ENCODE results near the gene PIP5K1C. TPM values are rescaled to one million over a fixed set of nuclear protein-coding genes. Genes with fewer than 3 reads are reported as not detected.

PIP5K1C gene
- total RNA-seq, 1 donor from 2014 or later = 8.6 TPM

GRCh38 chr19:3730457-3730958 is 30.2 kb upstream of the PIP5K1C start:
- Histone ChIP-seq H3F3A (ENCODE audit: low read depth) (peaks cover 5% of the 10 kb centered on the region), H3K79me2 (ENCODE audit: low read depth) (no peaks in the 10 kb centered on the region), H3K4me3 (no peak overlapping the region), H4K20me1 (ENCODE audit: low read depth) (peaks cover 3% of the 10 kb centered on the region), H3K27ac (no peak overlapping the region), H3K36me3 (no peaks in the 10 kb centered on the region), H2AFZ (replicated peaks) (no peak overlapping the region), H3K4me1 (peaks cover 3% of the 10 kb centered on the region), H3K9ac (no peak overlapping the region), H3K4me2 (no peak overlapping the region), H3K27me3 (no peaks in the 10 kb centered on the region), H3K9me3 (ENCODE audit: low read depth) (no peaks in the 10 kb centered on the region)
- Mint-ChIP-seq H3K27ac (no peak overlapping the region), H3K4me1 (peaks cover 3% of the 10 kb centered on the region), H3K36me3 (no peaks in the 10 kb centered on the region), H3K9me3 (no peaks in the 10 kb centered on the region), H3K4me3 (no peak overlapping the region), H3K27me3 (ENCODE audit: insufficient read depth, low read depth) (peaks cover 7% of the 10 kb centered on the region)
- DNase-seq (ENCODE audit: low spot score) = no peak
- TF ChIP-seq EZH2phosphoT487 (IDR thresholded peaks at IDR 0.05) (no peak), EZH2 (IDR thresholded peaks at IDR 0.05) (no peak)

GRCh38 chr19:3725640-3726310 is 25.5 kb upstream of the PIP5K1C start:
- no peak overlapping the region for H2AFZ ChIP-seq (replicated peaks)
- no peaks in the 10 kb centered on the region for H3K36me3 ChIP-seq
- H3K4me1 ChIP-seq = peaks cover 34% of the 10 kb centered on the region
- no peak for TF ChIP-seq CTCF (IDR thresholded peaks at IDR 0.05)
- no peak for TF ChIP-seq EZH2phosphoT487 (IDR thresholded peaks at IDR 0.05)
- TF ChIP-seq EZH2 (IDR thresholded peaks at IDR 0.05) = no peak
- H3K9me3 ChIP-seq (ENCODE audit: low read depth) = no peaks in the 10 kb centered on the region
- no peaks in the 10 kb centered on the region for H3K9me3 Mint-ChIP-seq
- H3K36me3 Mint-ChIP-seq = no peaks in the 10 kb centered on the region
- peaks cover 22% of the 10 kb centered on the region for H3K27me3 Mint-ChIP-seq (ENCODE audit: insufficient read depth, low read depth)
- H3K27ac ChIP-seq = no peak overlapping the region
- no peak overlapping the region for H3K9ac ChIP-seq
- no peak overlapping the region for H3K4me3 ChIP-seq
- peaks cover 6% of the 10 kb centered on the region for H3K27me3 ChIP-seq
- H3K4me2 ChIP-seq = peak overlapping the region; percentile 38
- H3K4me1 Mint-ChIP-seq = peaks cover 15% of the 10 kb centered on the region
- H3K79me2 ChIP-seq (ENCODE audit: low read depth) = no peaks in the 10 kb centered on the region
- peaks cover 41% of the 10 kb centered on the region for H3F3A ChIP-seq (ENCODE audit: low read depth)
- peaks cover 10% of the 10 kb centered on the region for H4K20me1 ChIP-seq (ENCODE audit: low read depth)
- H3K4me3 Mint-ChIP-seq = no peak overlapping the region
- no peak overlapping the region for H3K27ac Mint-ChIP-seq
- peak; percentile 82 for DNase-seq (ENCODE audit: low spot score)

GRCh38 chr19:3725121-3725520 is 24.9 kb upstream of the PIP5K1C start:
- Mint-ChIP-seq H3K27ac (no peak overlapping the region), H3K36me3 (no peaks in the 10 kb centered on the region), H3K9me3 (no peaks in the 10 kb centered on the region), H3K27me3 (ENCODE audit: insufficient read depth, low read depth) (peaks cover 22% of the 10 kb centered on the region), H3K4me3 (no peak overlapping the region), H3K4me1 (peaks cover 15% of the 10 kb centered on the region)
- Histone ChIP-seq H3K79me2 (ENCODE audit: low read depth) (no peaks in the 10 kb centered on the region), H3K9ac (no peak overlapping the region), H3K9me3 (ENCODE audit: low read depth) (no peaks in the 10 kb centered on the region), H3K36me3 (no peaks in the 10 kb centered on the region), H3K4me3 (no peak overlapping the region), H3K4me2 (no peak overlapping the region), H3F3A (ENCODE audit: low read depth) (peaks cover 47% of the 10 kb centered on the region), H2AFZ (replicated peaks) (no peak overlapping the region), H3K27me3 (peaks cover 6% of the 10 kb centered on the region), H4K20me1 (ENCODE audit: low read depth) (peaks cover 10% of the 10 kb centered on the region), H3K4me1 (peaks cover 37% of the 10 kb centered on the region), H3K27ac (no peak overlapping the region)
- TF ChIP-seq CTCF (IDR thresholded peaks at IDR 0.05) (no peak), EZH2 (IDR thresholded peaks at IDR 0.05) (no peak), EZH2phosphoT487 (IDR thresholded peaks at IDR 0.05) (no peak)
- no peak for DNase-seq (ENCODE audit: low spot score)

- Histone ChIP-seq H3K79me2 (ENCODE audit: low read depth) (no peaks in the 10 kb centered on the region), H2AFZ (replicated peaks) (no peak overlapping the region), H3K4me2 (peak overlapping the region; percentile 62), H4K20me1 (ENCODE audit: low read depth) (peaks cover 10% of the 10 kb centered on the region), H3K27me3 (peaks cover 6% of the 10 kb centered on the region), H3K4me1 (peaks cover 37% of the 10 kb centered on the region), H3F3A (ENCODE audit: low read depth) (peaks cover 52% of the 10 kb centered on the region), H3K9ac (no peak overlapping the region), H3K27ac (no peak overlapping the region), H3K4me3 (peak overlapping the region; percentile 26), H3K9me3 (ENCODE audit: low read depth) (no peaks in the 10 kb centered on the region), H3K36me3 (no peaks in the 10 kb centered on the region)
- no peaks in the 10 kb centered on the region for H3K36me3 Mint-ChIP-seq
- TF ChIP-seq EZH2phosphoT487 (IDR thresholded peaks at IDR 0.05) = no peak
- no peak for TF ChIP-seq CTCF (IDR thresholded peaks at IDR 0.05)
- no peak for TF ChIP-seq EZH2 (IDR thresholded peaks at IDR 0.05)
- H3K9me3 Mint-ChIP-seq = no peaks in the 10 kb centered on the region
- peaks cover 26% of the 10 kb centered on the region for H3K27me3 Mint-ChIP-seq (ENCODE audit: insufficient read depth, low read depth)
- DNase-seq (ENCODE audit: low spot score) = peak; percentile 85
- no peak overlapping the region for H3K4me3 Mint-ChIP-seq
- H3K27ac Mint-ChIP-seq = no peak overlapping the region
- peaks cover 15% of the 10 kb centered on the region for H3K4me1 Mint-ChIP-seq
Measured at GRCh38 chr19:3723883-3724282, 23.6 kb upstream of the PIP5K1C start.
